ENCODE measurements around the gene SLC25A21.
"Not testable (repeated sequence)": the region's sequence is repeated elsewhere in the genome, so short reads cannot be mapped to it uniquely, and the experiment has no call there.

SLC25A21 gene

DNA sequence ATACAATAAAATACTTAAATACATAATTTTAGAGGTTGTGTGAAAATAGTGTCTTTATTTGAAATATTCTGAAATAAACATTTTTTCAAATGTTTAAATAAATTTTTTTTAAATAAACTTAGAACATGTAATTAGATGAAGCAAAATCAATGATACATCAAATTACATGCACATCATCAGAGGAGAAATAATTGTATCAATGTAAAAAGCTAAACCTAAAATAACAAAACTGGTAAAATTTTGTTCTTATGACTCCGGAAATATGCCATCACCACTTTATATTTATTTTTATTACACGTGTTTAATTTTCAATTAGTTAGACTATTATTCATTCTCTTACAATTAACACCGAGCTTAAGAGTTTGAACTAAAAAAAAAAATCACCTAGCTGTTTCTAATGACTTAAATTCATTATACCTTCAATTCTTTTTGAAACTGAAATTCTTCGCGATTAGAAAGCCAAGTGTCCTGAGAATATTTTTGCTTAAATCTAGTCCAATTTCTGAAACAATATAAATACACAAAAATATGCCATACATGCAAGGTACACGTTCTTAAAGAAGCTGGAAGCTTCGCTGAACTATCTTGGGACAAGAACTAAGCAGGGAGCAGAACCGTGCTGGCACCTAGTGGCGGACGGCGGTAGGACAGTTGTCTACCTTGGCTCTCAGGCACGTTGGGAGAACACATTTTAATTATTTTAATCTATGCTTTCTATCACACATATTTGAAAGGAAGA lies 230.5 kb downstream of the SLC25A21 start:
- DNase-seq = peak; percentile 37

DNA sequence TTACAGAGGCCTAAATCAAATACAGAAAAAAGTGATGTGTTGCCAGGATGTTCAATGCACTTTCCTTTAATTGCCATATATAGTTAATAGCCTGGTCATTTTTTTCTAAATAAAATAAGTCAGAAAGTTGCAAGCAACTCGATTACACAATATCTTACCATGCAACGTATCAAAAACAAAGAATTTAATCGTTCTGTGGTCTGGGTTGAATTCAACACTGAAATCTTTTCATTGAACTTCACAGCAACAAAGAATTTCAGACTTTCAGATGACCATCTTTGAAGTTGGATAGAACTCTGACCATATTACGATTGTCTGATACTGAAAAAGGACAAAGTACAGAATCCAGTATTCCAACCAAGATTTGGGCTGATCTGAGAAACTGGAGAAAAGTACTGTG lies 231.9 kb downstream of the SLC25A21 start:
- DNase-seq = no peak

DNA sequence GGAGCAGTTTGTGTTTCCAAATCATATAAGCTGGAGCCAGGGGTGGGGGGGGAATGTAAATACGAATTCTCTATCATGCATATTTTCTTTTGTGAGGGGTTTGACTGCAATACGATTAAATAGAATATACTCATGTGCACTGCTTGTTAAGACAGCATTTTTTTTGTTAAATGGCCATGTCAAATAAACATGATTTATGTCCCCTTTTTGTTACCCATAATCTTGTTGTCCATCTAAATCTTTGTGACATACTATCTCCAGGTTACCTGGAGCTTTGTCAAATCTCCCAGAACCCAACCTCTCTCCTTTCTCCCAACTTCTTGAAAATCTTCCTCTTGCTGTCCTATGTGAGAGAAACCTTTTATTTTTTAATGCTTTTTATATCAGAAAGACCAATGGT lies 233.1 kb downstream of the SLC25A21 start:
- no peak for DNase-seq

DNA sequence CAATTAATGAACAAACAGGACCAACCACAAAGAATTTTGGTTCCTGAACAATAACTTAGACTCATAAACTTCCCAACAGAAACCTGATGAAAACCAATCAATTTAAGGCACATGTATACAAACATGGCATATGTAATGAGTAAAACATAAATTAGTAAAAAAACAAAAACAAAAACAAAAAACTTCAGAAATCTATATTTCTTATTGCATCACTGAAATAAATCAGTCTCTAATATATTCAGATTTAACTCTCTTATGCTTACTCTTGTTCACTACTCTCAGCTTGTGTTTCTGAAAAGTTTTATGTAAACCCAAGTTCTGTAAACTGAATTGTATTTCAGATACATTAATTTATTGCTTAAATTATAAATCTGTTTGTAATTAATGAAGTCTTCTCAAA lies 233.7 kb downstream of the SLC25A21 start:
- no peak for DNase-seq

DNA sequence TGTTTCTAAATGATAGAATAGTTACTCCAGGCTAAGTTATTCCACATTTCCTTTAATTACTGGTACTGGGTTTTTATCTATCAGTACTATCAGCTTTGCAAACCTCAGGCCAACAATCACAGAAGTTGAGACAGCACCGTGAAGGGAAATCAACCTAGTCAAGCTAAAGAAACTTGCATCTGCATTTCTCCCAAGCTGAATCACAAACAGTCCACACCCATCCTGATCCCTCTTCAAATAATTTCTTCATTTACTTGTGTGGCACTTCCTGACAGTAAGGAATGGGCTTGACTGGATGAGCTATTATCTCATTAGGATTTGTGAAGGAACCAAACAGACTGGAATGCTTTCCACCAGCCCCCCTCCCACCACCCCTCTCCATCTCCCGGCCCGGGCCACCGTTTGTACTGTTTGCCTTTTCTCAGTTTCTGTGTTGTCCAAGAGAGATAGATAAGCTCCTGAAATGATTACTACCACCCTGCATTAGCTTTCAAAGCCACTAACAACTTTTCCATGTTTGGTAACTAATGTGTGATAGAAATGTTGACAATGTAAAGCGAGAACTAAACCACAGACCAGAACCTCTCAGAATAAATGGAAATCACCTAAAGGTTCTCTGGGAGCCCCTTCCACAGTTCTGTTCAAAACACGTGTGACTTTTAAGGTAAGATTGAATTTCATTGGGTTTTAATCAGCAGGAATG lies 236.3 kb downstream of the SLC25A21 start:
- no peak for DNase-seq

DNA sequence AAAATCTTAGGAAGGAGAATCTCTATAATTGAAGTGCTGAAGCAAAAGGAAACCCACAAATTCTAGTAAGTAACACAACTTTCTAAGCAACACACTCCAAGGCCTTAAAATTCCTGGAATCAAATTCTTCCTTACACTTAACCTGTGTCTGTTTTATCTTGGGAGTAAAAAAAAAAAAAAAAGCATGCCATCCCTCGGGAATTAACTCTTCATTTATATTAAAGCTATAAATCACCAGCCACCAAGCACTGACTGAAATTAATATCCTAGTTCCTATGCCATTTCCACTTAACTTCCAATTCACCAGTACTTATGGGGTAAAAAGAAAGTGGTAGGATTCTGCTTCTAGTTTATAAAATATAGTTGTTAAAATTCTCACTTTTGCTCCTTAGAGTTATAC lies 238.1 kb downstream of the SLC25A21 start:
- no peak for DNase-seq

DNA sequence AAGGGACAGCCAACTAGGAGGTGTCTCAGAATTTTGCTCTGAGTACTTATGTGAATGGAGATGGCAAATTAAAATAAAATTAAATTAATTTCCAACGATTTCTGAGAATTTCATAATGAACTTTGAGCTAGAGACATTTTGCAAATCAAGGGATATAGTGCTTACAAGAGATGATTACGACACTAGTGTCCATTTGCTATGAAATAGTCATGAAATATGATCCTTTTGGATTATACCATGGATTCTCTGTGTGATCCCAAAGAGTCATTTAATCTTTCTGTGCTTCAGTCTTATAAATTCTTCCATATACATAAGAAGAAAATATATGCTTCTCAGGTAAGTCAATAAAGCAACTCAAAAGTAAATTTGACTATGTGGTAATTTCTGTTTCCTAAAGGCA lies 240.6 kb downstream of the SLC25A21 start:
- DNase-seq = no peak

DNA sequence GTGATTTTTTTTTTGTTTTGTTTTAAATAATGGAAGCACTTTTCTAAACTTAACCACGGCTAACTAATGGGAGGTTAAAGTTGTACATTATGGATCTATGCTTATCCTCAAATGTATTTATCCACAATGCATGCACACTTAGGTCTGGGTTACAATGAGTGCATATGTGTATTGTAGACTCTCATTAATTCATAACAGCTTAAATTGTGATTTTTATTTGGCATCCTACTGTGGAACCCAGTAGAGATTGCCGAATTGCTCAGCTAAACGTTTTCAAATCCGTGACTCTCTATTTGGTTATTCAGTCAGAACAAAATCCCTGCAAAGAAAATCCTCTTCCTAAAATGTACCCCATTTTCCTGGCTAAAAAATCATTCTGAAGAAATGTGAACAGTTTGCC lies 244.0 kb downstream of the SLC25A21 start:
- no peak for DNase-seq

DNA sequence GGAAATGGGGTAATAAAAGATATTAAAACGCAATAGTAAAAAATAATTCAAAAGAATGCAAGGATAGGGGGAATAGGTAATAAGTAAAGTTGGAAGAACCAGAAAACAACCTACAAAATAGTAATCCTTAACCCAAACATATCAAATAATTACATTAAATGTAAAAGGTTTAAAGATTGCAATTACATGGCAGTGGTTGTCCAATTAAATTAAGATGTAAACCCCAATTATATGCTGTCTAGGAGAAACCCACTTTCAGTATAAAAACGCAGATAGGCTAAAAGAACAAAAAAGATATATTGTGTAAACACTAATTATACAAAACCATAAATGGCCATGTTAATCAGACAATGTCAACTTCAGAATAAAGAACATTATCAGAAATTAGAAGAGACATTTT lies 247.3 kb downstream of the SLC25A21 start:
- no peak for DNase-seq

DNA sequence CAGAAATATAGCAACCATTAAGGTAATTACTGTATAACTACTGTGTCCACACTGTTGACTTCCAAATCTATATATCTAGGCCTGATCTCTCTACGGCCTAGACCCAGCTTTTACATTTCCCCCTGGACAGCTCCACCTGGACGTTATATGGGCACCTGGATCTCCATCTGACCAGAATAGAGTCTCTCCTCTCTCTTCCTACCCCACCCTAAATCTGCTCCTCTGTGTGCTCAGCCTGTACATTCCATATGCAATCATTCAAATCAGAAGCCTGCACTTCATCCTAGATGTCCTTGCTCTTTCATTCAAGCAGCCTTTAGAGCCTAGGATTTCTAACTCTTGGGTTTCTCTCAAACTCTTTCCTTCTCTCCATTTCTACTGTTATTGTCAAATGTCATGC lies 255.7 kb downstream of the SLC25A21 start:
- DNase-seq = no peak

DNA sequence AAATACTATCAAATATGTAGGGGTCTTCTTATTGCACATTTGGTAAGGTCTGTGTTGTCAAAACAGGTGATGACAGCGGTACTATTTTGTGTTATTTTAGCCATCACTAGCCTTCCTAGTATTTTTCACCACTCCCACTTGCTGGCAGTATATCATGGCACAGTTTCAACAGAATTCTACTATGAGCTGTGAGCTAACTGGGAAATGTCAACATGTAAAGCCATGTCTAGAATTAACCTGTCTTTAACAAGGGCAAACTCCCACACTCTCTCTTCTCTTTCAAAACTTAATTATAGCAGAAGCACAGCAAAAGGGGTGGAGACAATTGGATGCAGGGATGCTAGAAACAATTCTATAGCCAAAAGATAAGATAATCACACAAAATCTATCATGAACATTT lies 257.3 kb downstream of the SLC25A21 start:
- DNase-seq = no peak

DNA sequence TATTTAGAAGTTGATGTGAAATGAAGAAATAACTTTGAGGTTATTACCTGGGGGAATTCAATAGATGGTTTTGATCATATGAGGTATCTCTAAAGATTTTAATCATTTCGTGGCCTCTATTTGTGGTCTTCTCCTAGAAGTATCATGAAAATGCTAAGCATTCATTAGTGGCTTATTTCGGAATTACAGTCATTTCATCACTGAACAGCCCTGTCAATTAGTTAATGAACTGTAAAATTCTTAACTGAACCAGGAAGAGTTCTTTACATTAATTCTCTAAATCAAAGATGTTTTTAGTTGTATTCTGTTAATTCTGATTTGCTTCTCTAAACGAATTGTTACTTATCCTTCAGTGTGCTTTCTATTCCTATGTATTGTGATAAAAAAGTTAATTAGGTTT lies 261.8 kb downstream of the SLC25A21 start:
- DNase-seq = no peak

DNA sequence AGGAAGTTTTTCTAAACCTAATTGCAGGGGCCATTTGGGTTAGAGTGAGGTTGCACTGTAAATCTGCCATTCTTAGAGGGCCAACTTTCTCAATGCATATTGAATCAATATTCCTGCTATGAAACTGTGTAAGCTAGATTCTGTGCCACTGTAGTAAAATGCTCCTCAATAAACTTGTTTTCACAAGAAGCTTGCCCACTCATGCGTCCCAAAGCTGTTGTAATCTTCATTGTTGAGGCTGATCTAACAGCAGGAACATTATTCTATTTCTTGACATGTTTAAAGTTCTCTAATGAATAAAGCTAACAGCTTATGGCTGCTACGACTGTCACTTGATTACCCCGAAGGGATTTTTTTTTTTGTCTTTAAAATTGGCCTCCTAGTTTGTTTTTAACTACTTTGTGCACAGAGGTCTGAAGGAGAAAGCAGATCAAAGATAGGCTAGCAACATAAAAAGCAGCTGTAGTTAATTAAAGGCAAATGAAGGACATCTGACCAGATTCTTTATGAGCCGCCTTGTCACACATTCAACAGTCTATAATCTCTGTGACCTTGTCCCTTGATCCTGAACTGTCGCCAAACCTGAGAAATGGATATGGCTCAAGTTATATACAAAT lies 267.0 kb downstream of the SLC25A21 start:
- DNase-seq = peak; percentile 15

DNA sequence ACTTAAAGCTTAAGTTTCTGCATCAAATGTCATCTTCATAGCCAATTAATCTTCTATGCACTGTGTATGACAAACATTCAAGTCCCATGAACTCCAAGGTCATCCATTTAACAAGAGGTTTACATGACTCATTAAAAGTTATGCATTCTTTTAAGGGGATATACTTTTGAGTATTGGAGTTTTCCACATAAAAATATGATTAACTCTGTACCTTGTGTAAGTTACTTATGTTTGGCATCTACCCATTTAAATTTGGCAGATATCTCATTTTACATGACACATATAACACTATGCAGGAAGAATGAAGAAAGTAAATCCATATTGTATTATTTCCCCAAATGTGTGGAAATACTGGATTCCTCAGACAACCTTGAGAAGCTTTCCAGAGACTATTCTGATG lies 270.5 kb downstream of the SLC25A21 start:
- DNase-seq = no peak

DNA sequence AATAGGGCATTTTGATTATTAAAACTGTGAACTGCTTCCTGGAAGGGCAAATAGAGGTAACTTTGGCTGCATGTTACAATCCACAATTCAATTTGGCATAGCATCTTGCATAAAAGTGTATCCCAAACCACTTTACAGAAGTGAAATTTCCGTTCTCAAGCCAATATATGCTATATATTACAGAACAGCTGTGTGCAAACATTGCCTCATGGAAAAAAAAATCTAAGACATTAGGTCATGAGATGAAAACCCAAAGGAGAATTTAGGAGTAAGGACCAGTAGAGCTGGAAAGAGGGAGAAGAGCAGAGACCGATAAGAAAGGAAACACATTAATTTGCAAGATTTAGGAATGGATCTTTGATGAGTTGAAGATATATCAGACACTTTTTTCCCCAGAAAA lies 271.6 kb downstream of the SLC25A21 start:
- DNase-seq = no peak

DNA sequence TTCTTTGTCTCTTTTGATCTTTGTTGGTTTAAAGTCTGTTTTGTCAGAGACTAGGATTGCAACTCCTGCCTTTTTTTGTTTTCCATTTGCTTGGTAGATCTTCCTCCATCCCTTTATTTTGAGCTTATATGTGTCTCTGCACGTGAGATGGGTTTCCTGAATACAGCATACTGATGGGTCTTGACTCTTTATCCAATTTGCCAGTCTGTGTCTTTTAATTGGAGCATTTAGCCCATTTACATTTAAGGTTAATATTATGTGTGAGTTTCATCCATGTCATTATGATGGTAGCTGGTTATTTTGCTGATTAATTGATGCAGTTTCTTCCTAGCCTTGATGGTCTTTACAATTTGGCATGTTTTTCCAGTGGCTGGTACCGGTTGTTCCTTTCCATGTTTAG lies 276.1 kb downstream of the SLC25A21 start:
- not testable (repeated sequence) for DNase-seq

DNA sequence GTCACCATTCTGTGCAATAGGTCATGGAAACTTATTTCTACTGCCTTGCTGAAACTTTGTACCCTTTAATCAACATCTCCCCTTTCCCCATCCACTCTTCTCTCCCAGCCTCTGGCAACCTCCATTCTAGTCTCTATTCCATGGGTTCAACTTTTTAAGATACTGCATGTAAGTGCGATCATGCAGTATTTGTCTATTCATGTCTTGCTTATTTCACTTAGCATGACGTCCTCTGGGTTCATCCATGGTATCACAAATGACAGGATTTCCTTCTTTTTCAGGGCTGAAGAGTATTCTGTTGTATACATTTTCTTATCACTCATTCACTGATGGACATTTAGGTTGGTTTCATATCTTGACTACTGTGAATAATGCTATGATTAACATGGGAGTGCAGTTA lies 288.4 kb downstream of the SLC25A21 start:
- DNase-seq = no peak

DNA sequence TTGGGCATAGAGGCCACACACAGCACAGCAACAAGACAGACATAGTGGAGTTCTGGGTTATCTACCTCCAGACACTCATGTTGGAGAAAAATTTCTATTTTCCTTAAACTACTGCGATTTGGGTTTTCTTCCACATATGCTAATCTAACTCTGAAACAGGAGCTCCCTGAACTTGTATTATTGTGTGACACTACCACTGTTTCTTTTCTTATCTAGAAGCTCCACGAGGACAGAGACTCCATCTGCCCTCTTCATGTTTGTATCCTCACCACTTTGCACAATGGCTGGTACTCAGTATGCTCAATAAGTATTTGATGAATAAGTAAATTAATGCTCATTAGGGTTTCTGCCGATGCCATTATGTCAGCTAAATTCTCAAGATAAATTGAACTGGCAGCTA lies 292.1 kb downstream of the SLC25A21 start:
- DNase-seq = no peak

DNA sequence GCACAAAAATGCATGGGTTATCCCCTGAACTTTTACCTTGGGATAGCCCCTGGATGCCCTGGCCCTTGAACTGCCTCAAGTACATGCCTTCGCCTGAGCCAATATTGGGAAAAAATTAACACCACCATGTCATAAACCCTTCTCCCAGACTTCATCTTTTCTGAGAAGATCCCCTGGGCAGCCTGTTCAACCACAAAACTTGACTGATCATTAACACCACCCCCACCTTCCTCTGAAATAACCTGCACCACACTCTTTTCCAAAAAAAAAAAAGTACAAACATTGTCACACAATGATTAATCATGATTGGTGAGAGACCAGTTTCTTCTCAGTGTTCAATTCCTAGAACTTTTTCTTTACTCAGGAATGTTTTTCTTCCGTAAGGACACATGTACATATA lies 292.8 kb downstream of the SLC25A21 start:
- no peak for DNase-seq

DNA sequence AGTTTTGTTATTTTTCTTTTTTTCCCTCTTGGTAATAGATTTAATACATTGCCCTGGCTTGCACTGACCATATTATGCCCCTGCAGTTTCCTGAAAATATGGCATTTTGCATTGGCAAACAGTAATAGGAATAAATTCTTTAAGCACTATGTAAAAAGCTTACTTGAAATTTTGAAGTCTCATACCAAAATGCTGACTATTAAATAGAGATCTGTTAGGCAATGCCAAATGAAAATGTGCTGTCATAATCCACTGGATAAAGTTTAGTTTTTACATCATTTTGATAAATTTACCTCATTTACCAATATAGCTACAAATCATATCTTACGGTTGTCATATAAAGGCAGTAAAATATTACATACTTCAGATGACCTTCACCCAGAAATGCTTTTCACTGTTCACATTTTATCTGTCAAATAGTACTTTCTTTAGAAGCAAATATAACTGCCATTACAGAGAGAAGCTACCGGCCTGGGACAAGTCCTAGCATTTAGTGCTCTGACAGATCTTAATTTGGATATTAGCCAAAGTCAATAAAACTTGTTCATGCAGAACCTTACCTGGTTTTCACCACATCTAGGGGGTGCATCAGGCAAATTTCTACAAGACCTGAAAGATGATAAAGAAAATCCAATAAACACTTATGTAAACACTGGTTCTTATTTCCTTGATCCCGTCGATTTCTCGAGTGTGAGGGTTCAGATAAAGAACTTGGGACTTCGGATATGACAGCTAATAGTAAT lies 297.8 kb downstream of the SLC25A21 start:
- DNase-seq = no peak

DNA sequence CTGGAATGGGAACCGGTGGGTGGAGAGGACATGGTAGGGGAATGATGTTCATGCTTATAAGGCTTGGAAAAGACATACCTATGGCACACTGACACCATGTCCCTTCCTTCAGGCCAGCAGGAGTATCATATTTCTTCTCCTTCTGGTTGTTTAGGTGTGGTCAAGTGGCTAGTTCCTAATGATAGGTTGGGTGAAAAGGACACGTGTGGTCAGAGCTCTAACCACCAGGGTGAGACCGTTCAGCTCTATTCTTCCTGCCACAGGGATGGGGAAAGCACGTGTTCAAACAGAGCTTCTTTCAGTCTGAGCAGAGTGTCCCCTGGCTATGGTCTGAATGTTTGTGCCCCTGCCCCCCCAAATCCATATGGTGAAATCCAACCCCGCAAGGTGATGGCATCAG lies 301.6 kb downstream of the SLC25A21 start:
- no peak for DNase-seq

DNA sequence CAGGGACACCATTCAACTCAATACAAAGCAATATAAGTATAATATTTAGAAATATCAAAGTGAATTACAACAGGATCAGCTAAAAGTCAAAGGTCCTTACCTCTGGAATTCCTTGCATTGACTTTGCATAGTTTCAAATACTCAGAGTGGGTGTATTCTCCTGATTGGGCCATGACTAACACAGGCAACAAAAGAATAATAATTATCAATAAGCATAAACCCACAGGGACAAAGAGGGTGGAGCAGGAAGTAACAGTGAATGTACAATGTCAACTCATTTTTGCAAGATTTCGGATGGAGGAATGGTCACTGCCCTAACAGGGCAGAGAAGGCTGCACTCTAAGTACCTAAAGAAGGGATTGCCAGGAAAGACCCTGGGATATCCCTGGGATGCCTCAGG lies 303.3 kb downstream of the SLC25A21 start:
- DNase-seq = no peak

DNA sequence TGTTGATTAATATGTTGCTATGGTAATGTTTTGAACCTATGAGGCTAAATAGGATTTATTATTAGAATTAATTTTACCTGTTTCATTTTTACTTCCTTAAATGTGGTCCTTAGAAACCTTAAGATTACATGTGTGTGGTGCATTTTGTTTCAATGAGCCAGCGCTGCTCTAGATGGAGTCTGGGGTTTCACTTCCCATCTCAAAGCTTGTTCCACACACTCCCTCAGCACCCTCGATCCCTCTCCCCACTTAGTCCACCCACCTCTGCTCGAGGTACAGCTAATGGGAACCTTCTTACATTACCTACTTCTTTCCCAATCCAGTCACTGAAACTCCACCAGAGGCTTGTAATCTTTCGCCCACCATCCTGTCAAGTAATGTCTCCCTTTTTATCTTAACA lies 305.5 kb downstream of the SLC25A21 start:
- no peak for DNase-seq
